ENCODE data around the gene CEBPB.
A peak's percentile ranks its signal among the peaks of the same experiment; 100 is the strongest.
"Not testable (repeated sequence)": the region's sequence is repeated elsewhere in the genome, so short reads cannot be mapped to it uniquely, and the experiment has no call there.

Gene CEBPB

GRCh38 chr20:50170549-50171220 is 19.9 kb upstream of the CEBPB start:
- DNase-seq = no peak

DNA sequence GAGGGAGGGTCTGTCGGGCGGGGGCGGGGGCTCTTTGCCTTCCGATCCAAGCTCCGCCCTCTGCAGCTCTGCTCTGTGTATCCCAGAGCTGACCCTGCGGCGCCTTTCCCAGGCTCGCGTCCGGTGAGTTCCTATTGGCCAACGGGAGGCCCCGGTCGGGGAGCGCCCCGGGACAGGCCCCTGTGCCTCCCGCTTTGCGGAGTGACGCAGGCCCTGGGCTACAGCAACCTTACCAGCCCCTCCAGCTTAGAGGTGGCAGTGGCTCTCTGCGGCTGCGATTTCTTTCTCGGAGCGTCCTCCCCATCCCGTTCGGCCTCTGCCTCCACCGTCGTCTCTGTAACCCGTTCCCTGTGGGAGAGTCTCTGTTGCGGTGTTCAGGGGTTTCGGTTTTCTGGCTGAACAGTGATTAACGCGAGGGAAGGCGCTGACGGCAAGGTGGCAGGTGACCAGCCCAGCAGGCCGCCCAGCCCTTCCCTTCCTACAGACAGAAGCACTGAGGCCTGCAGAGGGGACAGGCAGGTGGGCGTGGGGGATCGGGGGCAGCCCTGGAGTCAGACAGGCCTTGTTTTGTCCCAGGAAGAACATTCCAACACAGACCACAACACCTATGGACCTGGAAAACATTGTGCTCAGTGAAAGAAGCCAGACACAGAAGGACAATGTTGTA is 18.1 kb upstream of the CEBPB start:
- no peak for DNase-seq

GRCh38 chr20:50174456-50174855 is 16.2 kb upstream of the CEBPB start:
- DNase-seq = no peak

GRCh38 chr20:50175938-50176933 is 14.4 kb upstream of the CEBPB start:
- DNase-seq = no peak

DNA sequence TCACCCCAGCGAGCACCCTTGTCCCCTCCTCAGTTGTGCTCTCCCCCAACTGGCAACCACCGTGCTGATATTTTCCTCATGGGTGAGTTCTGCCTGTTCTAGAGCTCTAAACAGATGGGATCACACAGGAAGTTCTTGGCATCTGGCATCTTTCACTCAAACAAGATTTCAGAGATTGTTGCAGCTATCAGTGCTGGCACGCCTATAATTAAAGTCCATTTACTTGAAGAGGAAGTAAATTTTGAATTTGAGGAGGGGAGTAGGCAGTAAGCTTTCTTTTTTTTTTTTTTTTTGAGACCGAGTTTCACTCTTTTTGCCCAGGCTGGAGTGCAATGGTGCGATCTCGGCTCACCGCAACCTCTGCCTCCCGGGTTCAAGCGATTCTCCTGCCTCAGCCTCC is 12.0 kb upstream of the CEBPB start:
- not testable (repeated sequence) for DNase-seq

DNA sequence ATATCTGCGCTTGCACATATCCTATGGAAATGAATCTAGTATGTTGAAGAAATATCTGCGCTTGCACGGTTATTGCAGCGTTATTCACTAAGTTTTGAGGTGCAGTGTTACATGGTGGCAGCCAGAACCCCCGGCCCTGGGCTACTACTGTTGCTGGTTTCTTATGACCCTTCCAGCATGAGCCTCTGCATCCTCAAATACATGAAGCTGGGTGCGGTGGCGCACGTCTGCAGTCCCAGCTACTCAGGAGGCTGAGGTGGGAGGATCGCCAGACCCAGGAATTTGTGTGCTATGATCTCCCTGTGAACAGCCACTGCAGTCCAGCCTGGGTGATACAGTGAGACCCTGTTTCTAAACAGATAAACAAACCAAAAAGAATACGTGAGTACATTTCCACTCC is 9.3 kb upstream of the CEBPB start:
- DNase-seq = no peak

- DNase-seq = no peak
Measured at GRCh38 chr20:50182346-50182745, 8.3 kb upstream of the CEBPB start.

DNA sequence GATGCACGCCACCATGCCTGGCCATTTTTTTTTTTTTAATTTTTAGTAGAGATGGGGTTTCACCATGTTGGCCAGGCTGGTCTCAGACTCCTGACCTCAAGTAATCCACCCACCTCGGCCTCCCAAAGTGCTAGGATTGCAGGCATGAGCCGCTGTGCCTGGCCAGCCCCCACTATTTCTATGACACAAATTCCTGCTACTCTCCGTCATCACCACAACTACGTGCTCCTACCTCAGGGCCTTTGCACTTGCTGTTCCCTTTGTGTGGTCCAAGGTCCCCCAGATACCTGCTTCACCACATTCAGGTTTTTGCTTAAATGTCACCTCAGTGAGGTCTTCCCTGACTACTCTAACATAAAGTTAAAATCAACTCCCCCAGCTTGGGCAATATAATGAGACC is 5.2 kb upstream of the CEBPB start:
- no peak for DNase-seq

- peak; percentile 87 for DNase-seq
Measured at GRCh38 chr20:50186151-50186885, 4.3 kb upstream of the CEBPB start.

- no peak for DNase-seq
Measured at GRCh38 chr20:50186987-50187402, 3.6 kb upstream of the CEBPB start.

GRCh38 chr20:50187403-50188051 is 3.1 kb upstream of the CEBPB start:
- DNase-seq = no peak

DNA sequence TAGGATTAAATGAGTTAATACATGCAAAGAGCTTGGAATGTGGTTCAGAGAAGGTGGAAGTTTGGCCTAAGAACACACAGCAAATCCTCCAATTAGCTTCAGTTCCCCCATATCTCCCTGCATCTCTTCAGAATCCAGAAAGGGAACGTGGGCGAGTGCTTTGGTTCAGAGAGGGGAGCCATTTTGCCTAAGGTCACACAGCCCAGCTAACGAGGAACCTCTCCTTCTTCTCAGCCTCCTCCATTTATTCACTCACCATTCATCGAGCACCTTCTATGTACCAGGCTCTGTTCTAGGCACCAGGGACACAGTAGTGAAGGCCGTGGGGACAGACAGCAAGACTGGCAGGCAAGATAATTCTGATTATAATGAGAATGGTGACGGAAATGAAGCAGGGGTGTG is 2.3 kb upstream of the CEBPB start:
- no peak for DNase-seq

DNA sequence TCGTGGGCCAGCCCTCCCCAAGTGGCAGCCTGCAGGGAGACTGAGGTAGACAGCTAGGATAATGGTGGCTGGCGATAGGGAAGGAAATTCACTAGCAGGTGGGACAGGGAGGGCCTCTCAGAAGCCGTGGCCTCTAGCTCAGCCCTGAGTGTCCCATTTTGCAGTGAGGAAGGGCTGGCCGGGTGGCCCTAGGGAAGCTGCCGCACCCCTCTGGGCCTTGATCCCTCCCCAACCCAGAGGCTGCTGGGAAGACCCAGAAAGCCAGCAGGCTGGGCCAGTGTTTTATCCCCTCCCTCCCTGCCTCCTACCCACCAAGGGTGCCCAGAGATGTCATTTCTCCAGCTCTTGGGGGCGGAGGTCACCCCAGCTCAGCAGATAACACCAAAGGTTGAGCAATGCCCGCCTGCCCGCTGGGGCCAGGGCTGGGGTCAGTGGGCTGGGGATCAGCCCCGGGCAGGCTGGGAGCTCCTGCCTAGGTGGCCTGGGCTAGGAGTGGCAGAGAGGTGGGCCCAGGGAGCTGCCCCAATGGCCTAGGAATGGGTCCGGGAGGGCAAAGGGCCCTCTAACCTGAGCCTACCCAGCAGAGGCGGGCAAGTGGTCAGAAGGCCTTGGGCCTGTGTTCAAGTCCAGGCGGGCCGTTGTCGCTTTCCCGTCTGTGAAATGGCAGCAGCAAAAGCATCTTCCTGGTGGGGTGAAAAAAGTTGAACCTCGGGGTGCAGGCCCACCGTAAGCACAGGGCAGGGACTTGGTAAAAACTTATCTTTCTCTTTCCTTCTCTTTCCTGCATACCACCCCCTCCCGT is 1.6 kb upstream of the CEBPB start:
- DNase-seq = no peak

GRCh38 chr20:50189681-50190250 is 864 bp upstream of the CEBPB start:
- DNase-seq = no peak

GRCh38 chr20:50191065-50191543 is 474 bp downstream of the CEBPB start:
- DNase-seq = peak; percentile 16

DNA sequence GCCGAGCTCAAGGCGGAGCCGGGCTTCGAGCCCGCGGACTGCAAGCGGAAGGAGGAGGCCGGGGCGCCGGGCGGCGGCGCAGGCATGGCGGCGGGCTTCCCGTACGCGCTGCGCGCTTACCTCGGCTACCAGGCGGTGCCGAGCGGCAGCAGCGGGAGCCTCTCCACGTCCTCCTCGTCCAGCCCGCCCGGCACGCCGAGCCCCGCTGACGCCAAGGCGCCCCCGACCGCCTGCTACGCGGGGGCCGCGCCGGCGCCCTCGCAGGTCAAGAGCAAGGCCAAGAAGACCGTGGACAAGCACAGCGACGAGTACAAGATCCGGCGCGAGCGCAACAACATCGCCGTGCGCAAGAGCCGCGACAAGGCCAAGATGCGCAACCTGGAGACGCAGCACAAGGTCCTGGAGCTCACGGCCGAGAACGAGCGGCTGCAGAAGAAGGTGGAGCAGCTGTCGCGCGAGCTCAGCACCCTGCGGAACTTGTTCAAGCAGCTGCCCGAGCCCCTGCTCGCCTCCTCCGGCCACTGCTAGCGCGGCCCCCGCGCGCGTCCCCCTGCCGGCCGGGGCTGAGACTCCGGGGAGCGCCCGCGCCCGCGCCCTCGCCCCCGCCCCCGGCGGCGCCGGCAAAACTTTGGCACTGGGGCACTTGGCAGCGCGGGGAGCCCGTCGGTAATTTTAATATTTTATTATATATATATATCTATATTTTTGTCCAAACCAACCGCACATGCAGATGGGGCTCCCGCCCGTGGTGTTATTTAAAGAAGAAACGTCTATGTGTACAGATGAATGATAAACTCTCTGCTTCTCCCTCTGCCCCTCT is 1.1 kb downstream of the CEBPB start:
- no peak for DNase-seq

GRCh38 chr20:50192364-50193198 is 2.0 kb downstream of the CEBPB start:
- DNase-seq = peak; percentile 45

DNA sequence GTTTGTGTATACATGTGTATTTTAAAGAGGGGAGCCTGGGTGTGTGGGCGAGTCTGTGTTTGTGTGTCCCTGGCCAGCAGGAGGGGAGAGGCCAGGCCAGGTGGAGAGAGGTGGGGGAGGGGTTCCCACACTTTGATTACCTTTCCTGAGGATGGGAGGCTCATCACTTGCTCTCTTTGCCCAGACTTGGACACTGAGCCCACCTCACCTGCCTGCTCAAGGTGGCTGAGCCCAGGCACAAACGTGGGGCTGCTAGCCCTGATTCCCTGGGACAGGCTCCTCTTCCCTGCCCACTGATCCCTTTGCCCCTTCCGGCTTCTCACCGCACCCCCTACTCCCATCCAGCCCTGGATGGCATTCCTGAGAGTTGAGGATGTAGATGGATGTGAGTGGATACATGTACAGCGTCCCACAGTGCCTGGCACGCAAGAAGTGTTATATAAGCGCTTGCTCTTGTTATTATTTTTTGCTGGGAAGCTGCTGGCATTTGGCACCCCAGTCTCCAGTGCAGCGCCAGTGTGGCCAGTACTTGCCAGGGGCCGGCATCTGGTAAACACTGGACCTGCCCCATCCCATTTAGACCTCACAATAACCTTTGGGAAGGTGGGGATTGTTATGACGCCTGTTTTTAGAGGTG is 2.7 kb downstream of the CEBPB start:
- no peak for DNase-seq

Measured in midbrain (tissue), 1 donor.